Measurements from ENCODE around the gene IL36G.
"Not testable (repeated sequence)": the region's sequence is repeated elsewhere in the genome, so short reads cannot be mapped to it uniquely, and the experiment has no call there.

Gene IL36G

DNA sequence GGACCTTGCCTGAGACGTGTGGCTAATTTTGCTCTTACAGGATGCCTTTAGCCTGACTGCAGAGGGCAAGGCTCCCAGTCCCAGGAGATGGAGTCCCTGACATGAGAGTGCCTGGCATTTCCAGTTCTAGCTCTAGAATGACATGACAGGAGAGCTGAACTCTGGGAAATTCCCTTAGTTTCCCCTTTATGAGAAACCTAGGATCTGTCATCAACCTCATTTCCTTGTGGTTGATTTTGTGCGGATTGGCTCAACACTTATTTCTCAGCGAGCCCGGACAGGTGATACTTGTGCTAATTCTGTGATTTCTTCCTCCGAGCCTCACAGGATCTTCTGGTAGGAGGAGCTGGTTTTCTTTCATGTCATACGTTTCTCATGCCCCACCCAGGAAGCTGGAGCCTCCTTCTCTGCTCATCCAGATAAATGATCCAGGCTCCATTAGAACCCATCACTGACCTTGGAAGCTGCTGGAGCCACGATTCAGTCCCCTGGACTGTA, at the start of gene IL36G:
IL36G (plus strand) TSS at position 448 of the 498 bp plus-strand sequence. CDS start 633 bp downstream, outside the sequence.
- Mint-ChIP-seq H3K36me3 (no peaks in the 10 kb centered on the region), H3K4me1 (peaks cover 11% of the 10 kb centered on the region), H3K27ac (peak within 1 kb of the TSS; percentile 38), H3K4me3 (no peak within 1 kb of the TSS), H3K27me3 (peaks cover 20% of the 10 kb centered on the region), H3K9me3 (no peaks in the 10 kb centered on the region)
- ATAC-seq, result peak; percentile 15

DNA sequence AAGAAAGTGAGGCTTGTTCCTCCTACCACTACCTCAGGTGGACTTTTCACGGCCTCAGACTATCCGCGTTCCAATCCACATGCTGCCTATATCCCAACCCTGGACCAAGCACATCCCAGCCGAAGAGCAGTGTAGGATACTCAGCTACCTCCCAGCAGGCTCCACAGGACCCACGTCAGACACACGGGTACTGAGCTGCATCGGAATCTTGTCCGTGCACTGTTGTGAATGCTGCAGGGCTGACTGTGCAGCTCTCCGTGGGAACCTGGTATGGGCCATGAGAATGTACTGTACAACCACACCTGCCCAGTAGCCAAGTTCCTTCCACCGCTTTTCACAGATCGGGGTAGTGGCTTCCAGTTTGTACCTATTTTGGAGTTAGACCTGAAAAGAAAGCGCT, 44.5 kb upstream of the IL36G start:
- Mint-ChIP-seq H3K27me3 (peaks cover 8% of the 10 kb centered on the region), H3K27ac (no peak overlapping the region), H3K4me1 (no peaks in the 10 kb centered on the region), H3K9me3 (no peaks in the 10 kb centered on the region), H3K36me3 (no peaks in the 10 kb centered on the region), H3K4me3 (no peak overlapping the region)
- no peak for ATAC-seq

DNA sequence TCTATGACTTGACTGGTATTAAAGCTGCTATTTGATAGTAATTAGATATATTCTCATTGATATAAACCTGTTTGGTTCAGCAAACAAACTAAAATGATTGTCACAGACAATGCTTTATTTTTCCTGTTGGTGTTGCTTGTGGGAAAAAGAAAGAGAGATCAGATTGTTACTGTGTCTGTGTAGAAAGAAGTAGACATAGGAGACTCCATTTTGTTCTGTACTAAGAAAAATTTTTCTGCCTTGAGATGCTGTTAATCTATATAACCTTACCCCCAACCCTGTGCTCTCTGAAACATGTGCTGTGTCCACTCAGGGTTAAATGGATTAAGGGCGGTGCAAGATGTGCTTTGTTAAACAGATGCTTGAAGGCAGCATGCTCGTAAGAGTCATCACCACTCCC, 43.7 kb upstream of the IL36G start:
- not testable (repeated sequence) for H3K27ac Mint-ChIP-seq, H3K27me3 Mint-ChIP-seq, H3K9me3 Mint-ChIP-seq, H3K36me3 Mint-ChIP-seq, ATAC-seq, H3K4me3 Mint-ChIP-seq, H3K4me1 Mint-ChIP-seq

DNA sequence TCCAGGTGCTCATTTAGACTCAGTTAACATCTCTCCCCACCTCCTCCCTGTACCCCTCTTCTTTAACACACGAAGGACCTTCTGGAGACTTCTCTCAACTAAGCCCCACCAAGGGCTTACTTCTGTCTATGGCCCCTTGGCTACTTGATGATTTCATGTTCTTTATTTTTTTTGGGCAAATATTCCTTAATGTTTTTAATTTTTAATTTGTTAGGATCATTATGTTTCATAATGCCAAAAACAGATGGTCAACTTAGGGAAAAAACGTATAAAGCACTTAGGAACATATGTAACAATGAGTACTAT, 40.9 kb upstream of the IL36G start:
- no peaks in the 10 kb centered on the region for H3K9me3 Mint-ChIP-seq
- H3K36me3 Mint-ChIP-seq, result no peaks in the 10 kb centered on the region
- no peak overlapping the region for H3K27ac Mint-ChIP-seq
- H3K4me1 Mint-ChIP-seq, result no peaks in the 10 kb centered on the region
- ATAC-seq, result no peak
- no peaks in the 10 kb centered on the region for H3K27me3 Mint-ChIP-seq
- H3K4me3 Mint-ChIP-seq, result no peak overlapping the region

DNA sequence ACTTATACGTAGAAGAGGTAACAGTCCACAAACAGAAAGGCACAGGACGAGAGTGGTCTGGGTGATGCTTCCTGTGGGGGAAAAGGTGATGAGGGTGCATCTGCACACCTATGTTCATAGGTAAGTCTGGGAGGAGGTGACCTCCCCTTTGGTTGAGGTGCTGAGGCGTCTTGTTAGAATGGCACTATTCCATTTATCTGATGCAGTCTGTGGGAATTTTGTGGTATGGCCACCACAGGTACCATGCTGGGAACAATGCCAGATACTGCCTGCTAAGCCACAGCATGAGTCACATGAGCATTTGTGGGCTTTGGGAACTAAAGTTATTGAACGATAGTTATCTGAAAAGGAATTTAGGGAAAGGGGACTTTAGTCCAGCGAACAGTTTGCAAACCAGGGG, 38.9 kb upstream of the IL36G start:
- H3K9me3 Mint-ChIP-seq, result no peaks in the 10 kb centered on the region
- H3K4me1 Mint-ChIP-seq, result no peaks in the 10 kb centered on the region
- no peak for ATAC-seq
- H3K27me3 Mint-ChIP-seq, result no peaks in the 10 kb centered on the region
- H3K4me3 Mint-ChIP-seq, result no peak overlapping the region
- no peaks in the 10 kb centered on the region for H3K36me3 Mint-ChIP-seq
- H3K27ac Mint-ChIP-seq, result no peak overlapping the region

DNA sequence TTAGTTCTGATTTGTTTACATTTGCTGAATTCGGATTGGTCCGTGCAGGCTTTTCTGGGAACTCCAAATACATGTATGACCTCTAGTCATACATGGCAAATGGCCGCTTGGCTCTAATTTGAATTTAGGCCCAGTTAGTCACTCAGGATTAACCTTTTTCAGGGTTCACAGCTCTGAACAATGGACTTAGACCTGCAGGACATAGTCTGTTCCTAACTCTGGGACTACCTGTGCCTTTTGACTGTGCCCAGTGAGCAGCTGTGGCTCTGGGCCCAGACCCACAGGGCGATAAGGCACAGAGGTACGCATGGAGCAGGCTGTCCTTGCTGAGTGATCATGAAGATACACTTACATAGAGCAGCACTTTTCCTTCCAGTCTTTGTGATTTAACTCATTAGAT, 38.4 kb upstream of the IL36G start:
- Mint-ChIP-seq H3K4me3 (no peak overlapping the region), H3K27me3 (no peaks in the 10 kb centered on the region), H3K9me3 (no peaks in the 10 kb centered on the region), H3K4me1 (no peaks in the 10 kb centered on the region), H3K36me3 (no peaks in the 10 kb centered on the region), H3K27ac (no peak overlapping the region)
- no peak for ATAC-seq

DNA sequence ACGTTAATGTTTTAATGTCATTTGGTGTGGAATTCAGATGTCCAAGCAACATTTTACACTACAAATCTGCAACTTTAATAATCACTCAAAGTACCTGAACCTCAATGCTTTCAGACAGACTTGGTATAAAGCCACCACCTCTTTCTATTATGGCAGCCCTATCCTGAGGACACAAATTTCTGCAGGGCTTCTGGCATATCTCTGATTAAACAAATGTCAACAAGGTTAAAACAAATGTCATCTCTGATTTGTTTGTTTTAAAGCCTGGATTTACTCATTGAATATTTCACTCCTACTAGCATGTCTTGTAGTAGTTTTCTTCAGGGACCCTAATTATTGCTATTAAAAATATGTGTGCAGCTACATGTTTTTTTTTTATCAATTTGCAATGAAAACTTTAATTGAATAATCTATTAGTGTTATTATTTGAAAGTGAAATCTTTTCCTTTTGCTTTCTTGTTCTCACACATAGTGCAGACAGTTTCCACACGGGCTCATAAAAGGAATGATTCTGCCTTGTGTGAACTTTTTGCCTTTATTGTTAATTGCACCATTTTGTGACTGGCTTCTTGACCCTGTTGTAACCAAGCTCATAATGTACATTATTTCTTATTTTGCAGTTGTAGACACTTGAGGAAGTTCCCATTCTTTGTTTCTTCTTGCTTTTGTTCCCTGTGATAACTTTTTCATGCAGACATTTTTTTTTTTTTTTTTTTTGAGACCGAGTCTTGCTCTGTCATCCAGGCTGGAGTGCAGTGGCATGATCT, 36.8 kb upstream of the IL36G start:
- H3K4me1 Mint-ChIP-seq, result no peaks in the 10 kb centered on the region
- no peak for ATAC-seq
- H3K27me3 Mint-ChIP-seq, result no peaks in the 10 kb centered on the region
- H3K9me3 Mint-ChIP-seq, result no peaks in the 10 kb centered on the region
- H3K4me3 Mint-ChIP-seq, result no peak overlapping the region
- no peak overlapping the region for H3K27ac Mint-ChIP-seq
- H3K36me3 Mint-ChIP-seq, result no peaks in the 10 kb centered on the region

DNA sequence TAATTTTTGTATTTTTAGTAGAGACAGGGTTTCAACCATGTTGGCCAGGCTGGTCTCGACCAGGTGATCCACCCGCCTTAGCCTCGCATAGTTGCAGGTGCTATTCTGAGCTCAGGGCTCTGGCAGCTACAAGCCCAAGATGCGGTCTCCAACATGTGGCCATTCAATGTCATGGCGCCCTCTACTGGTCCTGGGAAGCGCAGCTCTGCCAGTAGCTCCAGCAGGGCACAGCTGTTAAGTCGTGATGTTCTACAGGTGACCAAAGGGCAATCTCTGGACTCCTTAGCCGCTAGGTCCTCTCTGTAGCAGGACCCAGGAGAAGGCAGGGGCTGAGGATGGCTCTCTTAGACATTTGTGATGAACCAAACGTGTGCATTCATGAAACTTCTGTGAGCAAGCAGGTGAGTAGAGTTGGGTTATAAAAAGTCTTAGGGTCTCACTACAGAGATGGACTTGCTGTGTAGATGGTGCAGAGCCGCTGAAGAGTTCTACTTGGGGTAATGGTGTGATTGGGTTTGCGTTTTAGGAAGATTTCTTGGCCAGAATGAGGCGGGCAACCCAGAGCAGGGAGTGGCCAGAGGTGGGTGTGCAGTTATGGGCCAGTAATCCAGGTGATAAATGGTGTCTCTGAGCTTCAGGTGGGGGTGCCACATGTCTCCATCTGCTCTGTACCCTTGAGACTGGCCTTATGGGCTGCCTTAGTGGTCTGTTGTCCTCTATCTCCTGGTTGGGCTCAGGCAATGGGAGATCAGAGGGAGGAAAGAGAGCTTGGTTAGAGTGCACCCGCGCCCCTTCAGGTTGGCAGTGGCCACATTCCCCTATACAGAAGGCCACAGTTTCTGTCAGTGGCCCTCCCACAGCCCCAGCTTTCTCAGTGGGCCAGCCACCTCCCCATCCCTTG, 35.8 kb upstream of the IL36G start:
- no peaks in the 10 kb centered on the region for H3K9me3 Mint-ChIP-seq
- H3K27me3 Mint-ChIP-seq, result no peaks in the 10 kb centered on the region

DNA sequence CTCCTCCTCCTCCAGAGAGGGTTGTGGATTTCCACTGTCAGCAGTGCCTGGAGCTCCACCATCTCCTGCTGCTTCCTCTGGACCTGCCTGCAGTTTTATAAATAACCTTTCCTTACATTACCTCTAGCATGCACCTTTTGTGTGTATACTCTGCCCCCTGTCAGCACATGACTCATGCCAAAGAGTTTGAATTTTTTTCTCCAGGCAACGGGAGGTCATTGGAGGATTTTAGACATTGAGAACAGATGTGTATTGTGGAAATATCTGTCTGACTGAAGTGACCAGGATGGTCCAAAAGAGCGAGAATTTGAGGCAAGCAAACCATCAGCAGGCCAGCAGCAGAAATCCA, 35.2 kb upstream of the IL36G start:
- Mint-ChIP-seq H3K27ac (no peak overlapping the region), H3K4me3 (no peak overlapping the region), H3K36me3 (no peaks in the 10 kb centered on the region), H3K9me3 (no peaks in the 10 kb centered on the region), H3K27me3 (no peaks in the 10 kb centered on the region), H3K4me1 (no peaks in the 10 kb centered on the region)
- no peak for ATAC-seq

More for the DNA sequence above, 35.8 kb upstream of the IL36G start:
- peak; percentile 87 for ATAC-seq
- H3K36me3 Mint-ChIP-seq, result no peaks in the 10 kb centered on the region
- H3K27ac Mint-ChIP-seq, result no peak overlapping the region
- no peak overlapping the region for H3K4me3 Mint-ChIP-seq
- H3K4me1 Mint-ChIP-seq, result no peaks in the 10 kb centered on the region

DNA sequence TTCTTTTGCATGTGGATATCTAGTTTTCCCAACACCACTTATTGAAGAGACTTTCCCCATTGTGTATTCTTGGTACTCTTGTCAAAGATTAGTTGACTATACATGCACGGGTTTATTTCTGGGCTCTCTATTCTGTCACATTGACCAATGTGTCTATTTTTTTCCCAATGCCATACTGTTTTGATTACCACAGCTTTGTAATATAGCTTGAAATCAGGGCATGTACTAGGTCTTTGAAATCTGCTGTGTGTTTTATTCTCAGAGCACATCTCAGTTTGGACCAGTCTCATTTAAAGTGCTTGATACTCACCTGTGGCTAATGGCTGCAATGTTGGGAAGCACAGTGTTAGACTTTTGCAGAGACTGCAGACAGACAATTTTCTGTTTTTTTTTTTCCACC, 32.8 kb upstream of the IL36G start:
- Mint-ChIP-seq H3K36me3 (no peaks in the 10 kb centered on the region), H3K9me3 (no peaks in the 10 kb centered on the region), H3K27ac (no peak overlapping the region), H3K4me1 (no peaks in the 10 kb centered on the region), H3K4me3 (no peak overlapping the region), H3K27me3 (no peaks in the 10 kb centered on the region)
- ATAC-seq, result no peak

DNA sequence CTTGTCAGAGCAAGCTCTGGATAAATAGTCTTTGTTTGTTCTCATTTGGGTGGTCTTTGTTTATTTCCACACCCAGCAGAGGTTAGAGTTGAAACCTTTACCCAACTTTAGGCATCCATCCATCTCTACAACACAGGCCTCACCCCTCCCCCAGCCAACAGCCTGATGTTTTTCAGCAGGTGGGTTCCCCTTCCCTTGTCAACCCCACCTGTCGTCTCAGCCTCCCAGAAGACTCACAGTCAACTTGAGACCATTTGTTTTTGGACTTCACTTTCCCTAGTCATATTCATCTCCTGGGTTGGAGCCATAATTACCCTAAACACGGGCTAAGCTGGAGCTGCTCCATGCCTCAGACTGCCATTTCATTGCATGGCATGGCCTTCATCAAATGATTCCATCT, 31.7 kb upstream of the IL36G start:
- Mint-ChIP-seq H3K4me1 (no peaks in the 10 kb centered on the region), H3K4me3 (no peak overlapping the region), H3K27me3 (no peaks in the 10 kb centered on the region), H3K36me3 (no peaks in the 10 kb centered on the region), H3K9me3 (no peaks in the 10 kb centered on the region), H3K27ac (no peak overlapping the region)
- no peak for ATAC-seq

DNA sequence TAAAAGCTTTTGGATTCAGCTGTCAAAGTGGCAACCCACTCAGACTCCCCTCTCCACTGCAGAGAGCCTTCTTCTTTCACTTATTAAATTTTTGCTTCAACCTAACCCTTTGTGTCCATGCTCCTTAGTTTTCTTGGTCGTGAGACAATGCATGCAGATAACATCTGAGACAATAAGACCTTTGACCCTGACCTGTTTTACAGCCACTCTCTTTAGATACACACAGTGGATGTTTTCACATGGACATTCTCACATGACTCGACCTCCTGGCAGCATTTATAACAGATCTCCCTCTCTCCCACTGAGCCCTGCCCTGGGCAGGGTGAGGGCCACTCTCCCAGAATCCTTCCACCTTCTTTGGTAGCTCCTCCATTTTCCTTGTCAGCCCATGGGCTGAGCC, 30.4 kb upstream of the IL36G start:
- Mint-ChIP-seq H3K36me3 (no peaks in the 10 kb centered on the region), H3K4me1 (no peaks in the 10 kb centered on the region), H3K27me3 (peaks cover under 1% of the 10 kb centered on the region), H3K4me3 (no peak overlapping the region), H3K9me3 (no peaks in the 10 kb centered on the region), H3K27ac (no peak overlapping the region)
- no peak for ATAC-seq

DNA sequence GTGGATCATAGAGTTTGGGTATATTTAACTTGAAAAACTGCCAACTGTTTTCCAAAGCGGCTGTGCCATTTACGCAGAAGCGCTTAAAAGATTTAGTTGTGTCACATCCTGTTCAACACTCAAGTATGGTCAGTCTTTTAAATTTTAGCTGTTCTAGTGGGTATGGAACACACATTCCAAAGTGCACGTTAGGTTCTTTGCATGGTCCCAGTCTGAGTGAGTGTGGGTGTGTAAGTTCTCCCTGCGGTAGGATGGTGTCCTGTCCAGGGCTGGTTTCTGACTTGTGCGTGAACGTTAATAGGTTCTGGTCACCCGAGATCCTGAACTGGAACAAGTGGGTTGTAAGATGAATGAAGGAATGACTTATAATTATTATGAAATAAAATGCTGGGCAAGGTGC, 28.4 kb upstream of the IL36G start:
- no peak overlapping the region for H3K27ac Mint-ChIP-seq
- no peaks in the 10 kb centered on the region for H3K4me1 Mint-ChIP-seq
- H3K27me3 Mint-ChIP-seq, result peaks cover 8% of the 10 kb centered on the region
- H3K36me3 Mint-ChIP-seq, result no peaks in the 10 kb centered on the region
- H3K4me3 Mint-ChIP-seq, result no peak overlapping the region
- ATAC-seq, result no peak
- no peaks in the 10 kb centered on the region for H3K9me3 Mint-ChIP-seq

DNA sequence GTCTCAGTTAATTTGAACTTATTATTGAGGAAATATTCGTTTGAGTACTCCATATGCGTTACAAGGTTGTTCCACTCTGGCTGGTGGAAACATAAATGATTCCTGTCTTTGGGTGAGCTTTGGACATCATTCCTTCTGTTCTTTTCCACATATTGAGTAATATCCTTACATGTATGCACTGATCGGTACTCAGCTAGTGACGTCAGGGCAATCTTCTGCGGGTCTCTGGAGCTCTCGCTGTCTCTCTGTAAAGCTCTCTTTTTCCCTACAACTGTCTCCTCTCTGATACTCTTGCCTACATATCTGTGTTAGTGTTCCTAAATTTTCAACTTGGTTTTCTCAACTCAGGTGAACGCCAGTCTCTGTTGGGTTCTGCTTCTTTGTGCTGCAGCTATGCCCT, 23.4 kb upstream of the IL36G start:
- H3K4me3 Mint-ChIP-seq, result no peak overlapping the region
- peaks cover 8% of the 10 kb centered on the region for H3K27me3 Mint-ChIP-seq

DNA sequence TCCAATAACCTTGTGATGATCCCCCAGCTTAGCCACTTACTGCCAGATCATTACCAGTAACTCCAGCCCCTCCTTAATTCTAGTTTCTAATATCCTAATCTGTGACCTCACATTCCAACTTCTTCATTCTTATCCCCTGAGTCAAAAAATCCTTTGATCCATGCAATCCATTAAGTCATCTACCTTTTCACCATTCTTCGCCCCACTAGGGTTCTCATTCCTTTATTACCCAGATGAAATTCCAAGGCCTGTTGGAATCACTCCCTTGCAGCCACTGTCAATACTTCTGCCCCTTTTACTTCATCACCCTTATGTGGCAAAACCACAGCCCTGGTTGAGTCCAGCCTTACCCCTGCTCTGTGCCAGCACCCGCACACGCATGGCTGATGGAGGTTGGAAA, 20.3 kb upstream of the IL36G start:
- no peaks in the 10 kb centered on the region for H3K9me3 Mint-ChIP-seq
- no peaks in the 10 kb centered on the region for H3K36me3 Mint-ChIP-seq
- peaks cover 6% of the 10 kb centered on the region for H3K27me3 Mint-ChIP-seq
- no peak for ATAC-seq
- no peak overlapping the region for H3K27ac Mint-ChIP-seq
- no peak overlapping the region for H3K4me3 Mint-ChIP-seq
- H3K4me1 Mint-ChIP-seq, result no peaks in the 10 kb centered on the region

More for the DNA sequence above, 23.4 kb upstream of the IL36G start:
- no peaks in the 10 kb centered on the region for H3K9me3 Mint-ChIP-seq
- no peak overlapping the region for H3K27ac Mint-ChIP-seq
- no peaks in the 10 kb centered on the region for H3K4me1 Mint-ChIP-seq
- no peak for ATAC-seq
- no peaks in the 10 kb centered on the region for H3K36me3 Mint-ChIP-seq

Data from stimulated activated memory B cell treated with anti-CD40 and anti-IgM and Interleukin-4, amounts not matched to agents 10 μg/mL and 1 μg/mL and 100 μg/mL, for 72 hours (primary cell).